Cardiac muscle cell (in vitro differentiated cells and primary cell): ENCODE data around the gene SKIC2. TPM values are rescaled to one million over a fixed set of nuclear protein-coding genes. Genes with fewer than 3 reads are reported as not detected.
A peak's percentile ranks its signal among the peaks of the same experiment; 100 is the strongest.

Source experiments
- DNase-seq, 2 donors: peaks; one replicate each; pipeline versions ENCODE4 v3.0.0 to v3.0.0-alpha.2; 2010 to 2017; ENCODE audit warnings: low read depth in 1 of 2, low spot score in 1 of 2
- H3K27ac ChIP-seq: fragments of 200-600 bp; sonication (generic); 2 replicates; pipeline ENCODE4 v1.5.1; 2016
- H3K27me3 ChIP-seq: fragments of 200-600 bp; sonication (generic); 2 replicates; pipeline ENCODE4 v1.6.0; 2016; ENCODE audit warnings: control low read depth
- H3K36me3 ChIP-seq: fragments of 200-600 bp; sonication (generic); 2 replicates; pipeline ENCODE4 v1.5.1; 2016; ENCODE audit warnings: control low read depth
- H3K4me1 ChIP-seq: fragments of 200-600 bp; sonication (generic); 2 replicates; pipeline ENCODE4 v1.8.1; 2017; ENCODE audit warnings: low read depth, mild to moderate bottlenecking, mixed run types
- H3K4me3 ChIP-seq: fragments of 200-600 bp; sonication (generic); 2 replicates; pipeline ENCODE4 v1.5.1; 2016; ENCODE audit warnings: mild to moderate bottlenecking
- H3K9me3 ChIP-seq: fragments of 200-600 bp; sonication (generic); 2 replicates; pipeline ENCODE4 v1.5.1; 2017; ENCODE audit warnings: low read depth, mild to moderate bottlenecking, control low read depth
- polyA plus RNA-seq: library from polyadenylated mRNA; unstranded; fragments of >200 nt; fragmentation: Nextera tagmentation; extraction: Ambion mirVana; gene quantifications from 2 replicates; pipeline ENCODE4 v1.2.1, GENCODE V29; 2016
- total RNA-seq: library from RNA; depleted of rRNA; stranded (reverse); fragments of >200 nt; gene quantifications from 2 replicates; pipeline ENCODE4 v1.2.3, GENCODE V29; 2016
- TF ChIP-seq, protein P1 (sequence below): IDR thresholded peaks from 2 replicates; pipeline ENCODE4 v1.5.1; 2012; ENCODE audit warnings: low read depth, mild to moderate bottlenecking, low read length

The SKIC2 gene
- total and polyA plus RNA-seq, 2 experiments from 2014 or later, result 53.1 to 62.6 TPM

DNA sequence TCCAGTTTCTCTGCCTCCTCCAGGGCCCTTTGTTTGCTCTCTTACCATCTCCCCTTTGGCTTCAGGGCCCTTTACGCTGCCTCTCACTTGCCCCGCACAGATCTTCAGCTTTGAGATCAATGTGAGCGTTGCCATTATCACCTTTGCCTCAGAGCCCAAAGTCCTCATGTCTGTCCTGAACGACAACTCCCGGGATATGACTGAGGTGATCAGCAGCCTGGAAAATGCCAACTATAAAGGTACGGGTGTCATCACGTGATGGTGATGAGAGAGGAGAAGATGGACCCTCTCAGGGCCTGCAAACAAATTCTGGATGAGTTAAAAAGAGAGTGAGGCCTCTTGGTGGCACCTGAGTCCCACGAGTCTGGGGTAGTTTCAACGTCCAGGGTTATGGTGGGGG, 23.2 kb upstream of the SKIC2 start:
- H3K27ac ChIP-seq, result no peak overlapping the region
- TF ChIP-seq, protein P1, sequence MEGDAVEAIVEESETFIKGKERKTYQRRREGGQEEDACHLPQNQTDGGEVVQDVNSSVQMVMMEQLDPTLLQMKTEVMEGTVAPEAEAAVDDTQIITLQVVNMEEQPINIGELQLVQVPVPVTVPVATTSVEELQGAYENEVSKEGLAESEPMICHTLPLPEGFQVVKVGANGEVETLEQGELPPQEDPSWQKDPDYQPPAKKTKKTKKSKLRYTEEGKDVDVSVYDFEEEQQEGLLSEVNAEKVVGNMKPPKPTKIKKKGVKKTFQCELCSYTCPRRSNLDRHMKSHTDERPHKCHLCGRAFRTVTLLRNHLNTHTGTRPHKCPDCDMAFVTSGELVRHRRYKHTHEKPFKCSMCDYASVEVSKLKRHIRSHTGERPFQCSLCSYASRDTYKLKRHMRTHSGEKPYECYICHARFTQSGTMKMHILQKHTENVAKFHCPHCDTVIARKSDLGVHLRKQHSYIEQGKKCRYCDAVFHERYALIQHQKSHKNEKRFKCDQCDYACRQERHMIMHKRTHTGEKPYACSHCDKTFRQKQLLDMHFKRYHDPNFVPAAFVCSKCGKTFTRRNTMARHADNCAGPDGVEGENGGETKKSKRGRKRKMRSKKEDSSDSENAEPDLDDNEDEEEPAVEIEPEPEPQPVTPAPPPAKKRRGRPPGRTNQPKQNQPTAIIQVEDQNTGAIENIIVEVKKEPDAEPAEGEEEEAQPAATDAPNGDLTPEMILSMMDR, result no peak
- H3K9me3 ChIP-seq, result no peaks in the 10 kb centered on the region
- H3K36me3 ChIP-seq, result no peaks in the 10 kb centered on the region
- DNase-seq, result no peak
- no peak overlapping the region for H3K4me3 ChIP-seq
- no peaks in the 10 kb centered on the region for H3K27me3 ChIP-seq
- H3K4me1 ChIP-seq, result no peaks in the 10 kb centered on the region

DNA sequence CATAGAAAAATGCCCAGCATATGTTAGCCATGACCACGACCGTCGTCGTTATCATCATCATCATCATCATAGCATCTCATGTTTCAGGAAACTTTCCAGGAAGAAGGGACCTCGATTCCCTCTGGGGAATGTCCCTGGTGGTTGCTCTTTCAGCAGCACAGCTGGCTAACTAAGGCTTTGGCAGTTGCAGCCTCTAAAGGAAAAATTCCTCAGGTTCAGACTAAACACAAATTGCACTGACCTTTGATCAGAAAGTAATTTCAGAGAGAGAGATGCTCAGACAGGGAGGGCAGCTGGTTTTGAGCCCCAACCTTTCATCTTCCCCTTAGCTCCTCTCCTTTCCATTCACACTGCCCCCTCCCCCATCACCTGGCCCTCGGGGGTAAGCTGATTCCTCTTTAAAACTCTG, 18.7 kb upstream of the SKIC2 start:
- H3K36me3 ChIP-seq, result no peaks in the 10 kb centered on the region
- H3K27me3 ChIP-seq, result no peaks in the 10 kb centered on the region

DNA sequence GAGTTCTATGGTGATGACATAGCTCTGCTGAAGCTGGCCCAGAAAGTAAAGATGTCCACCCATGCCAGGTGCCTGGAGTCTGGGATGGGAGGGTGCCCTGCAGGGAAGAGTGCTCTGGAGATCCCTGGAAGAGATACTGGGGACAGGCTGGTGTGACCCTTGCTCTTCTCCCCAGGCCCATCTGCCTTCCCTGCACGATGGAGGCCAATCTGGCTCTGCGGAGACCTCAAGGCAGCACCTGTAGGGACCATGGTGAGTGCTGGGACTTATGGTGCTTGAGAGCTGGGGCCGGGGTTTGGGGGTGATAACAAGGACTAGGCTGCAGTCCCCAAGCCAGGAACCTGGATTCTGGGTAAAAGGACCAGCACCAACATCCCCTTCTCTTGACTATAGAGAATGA, 15.2 kb upstream of the SKIC2 start:
- H3K36me3 ChIP-seq, result no peaks in the 10 kb centered on the region
- no peaks in the 10 kb centered on the region for H3K9me3 ChIP-seq
- TF ChIP-seq, protein P1, result no peak

More for the DNA sequence above, 18.7 kb upstream of the SKIC2 start:
- Histone ChIP-seq H3K4me1 (no peaks in the 10 kb centered on the region), H3K4me3 (no peak overlapping the region), H3K27ac (no peak overlapping the region), H3K9me3 (no peaks in the 10 kb centered on the region)
- TF ChIP-seq, protein P1, result no peak
- DNase-seq, result no peak

DNA sequence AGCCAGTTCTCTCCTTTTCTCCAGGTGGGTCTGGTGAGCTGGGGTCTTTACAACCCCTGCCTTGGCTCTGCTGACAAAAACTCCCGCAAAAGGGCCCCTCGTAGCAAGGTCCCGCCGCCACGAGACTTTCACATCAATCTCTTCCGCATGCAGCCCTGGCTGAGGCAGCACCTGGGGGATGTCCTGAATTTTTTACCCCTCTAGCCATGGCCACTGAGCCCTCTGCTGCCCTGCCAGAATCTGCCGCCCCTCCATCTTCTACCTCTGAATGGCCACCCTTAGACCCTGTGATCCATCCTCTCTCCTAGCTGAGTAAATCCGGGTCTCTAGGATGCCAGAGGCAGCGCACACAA, 13.8 kb upstream of the SKIC2 start:
- TF ChIP-seq, protein P1, result no peak
- Histone ChIP-seq H3K27ac (no peak overlapping the region), H3K27me3 (no peaks in the 10 kb centered on the region), H3K9me3 (no peaks in the 10 kb centered on the region), H3K4me1 (no peaks in the 10 kb centered on the region), H3K36me3 (no peaks in the 10 kb centered on the region), H3K4me3 (no peak overlapping the region)
- DNase-seq, result no peak

More for the DNA sequence above, 15.2 kb upstream of the SKIC2 start:
- no peaks in the 10 kb centered on the region for H3K4me1 ChIP-seq
- no peak overlapping the region for H3K4me3 ChIP-seq
- DNase-seq, result no peak
- no peaks in the 10 kb centered on the region for H3K27me3 ChIP-seq
- H3K27ac ChIP-seq, result no peak overlapping the region

DNA sequence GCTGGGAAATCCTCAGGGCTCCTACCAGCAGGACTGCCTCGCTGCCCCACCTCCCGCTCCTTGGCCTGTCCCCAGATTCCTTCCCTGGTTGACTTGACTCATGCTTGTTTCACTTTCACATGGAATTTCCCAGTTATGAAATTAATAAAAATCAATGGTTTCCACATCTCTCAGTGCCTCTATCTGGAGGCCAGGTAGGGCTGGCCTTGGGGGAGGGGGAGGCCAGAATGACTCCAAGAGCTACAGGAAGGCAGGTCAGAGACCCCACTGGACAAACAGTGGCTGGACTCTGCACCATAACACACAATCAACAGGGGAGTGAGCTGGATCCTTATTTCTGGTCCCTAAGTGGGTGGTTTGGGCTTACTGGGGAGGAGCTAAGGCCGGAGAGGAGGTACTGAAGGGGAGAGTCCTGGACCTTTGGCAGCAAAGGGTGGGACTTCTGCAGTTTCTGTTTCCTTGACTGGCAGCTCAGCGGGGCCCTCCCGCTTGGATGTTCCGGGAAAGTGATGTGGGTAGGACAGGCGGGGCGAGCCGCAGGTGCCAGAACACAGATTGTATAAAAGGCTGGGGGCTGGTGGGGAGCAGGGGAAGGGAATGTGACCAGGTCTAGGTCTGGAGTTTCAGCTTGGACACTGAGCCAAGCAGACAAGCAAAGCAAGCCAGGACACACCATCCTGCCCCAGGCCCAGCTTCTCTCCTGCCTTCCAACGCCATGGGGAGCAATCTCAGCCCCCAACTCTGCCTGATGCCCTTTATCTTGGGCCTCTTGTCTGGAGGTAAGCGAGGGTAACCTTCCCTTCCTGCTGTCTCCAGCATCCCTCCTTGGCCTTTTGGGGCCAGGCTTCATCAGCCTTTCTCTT, 13.2 kb upstream of the SKIC2 start, which contains the start of gene CFB:
Gene CFB, plus strand, starts transcription at position 589 of the 863 bp plus-strand sequence. Its CDS starts 127 bp downstream, at position 716.
- peak in 1 of 2 donors; percentile 91 for DNase-seq

More for the DNA sequence above, 13.2 kb upstream of the SKIC2 start, which contains the start of gene CFB:
- Histone ChIP-seq H3K27ac (no peak within 1 kb of the TSS), H3K36me3 (no peaks in the 10 kb centered on the region), H3K9me3 (no peaks in the 10 kb centered on the region), H3K27me3 (no peaks in the 10 kb centered on the region), H3K4me3 (no peak within 1 kb of the TSS), H3K4me1 (no peaks in the 10 kb centered on the region)
- TF ChIP-seq, protein P1, result no peak
